A549 (cell line): Measurements from ENCODE around the gene RUFY2. TPM values are rescaled to one million over a fixed set of nuclear protein-coding genes. Genes with fewer than 3 reads are reported as not detected.

Experiments used
- ATAC-seq, 2 experiments: fragments of 200-7000 bp in 1 of 2; fragments of >200 bp in 1 of 2; cut with Nextera tagmentation in 1 of 2; cut with Tn5 transposase in 1 of 2; 3 replicates each; pipeline versions ENCODE4 v1.8.0 to v1.9.1; 2018 to 2020; ENCODE audit warnings: mild to moderate bottlenecking in 1 of 2, moderate library complexity in 1 of 2
- CTCF ChIA-PET: fragments of 300-600 bp; sonication (Branson Sonifier 250); formaldehyde crosslinking; extraction: SDS; loops from one replicate; lab custom pipeline; 2021; ENCODE audit warnings: antibody characterized with exemption, inconsistent platforms; lab: Yijun Ruan, JAX
- POLR2A ChIA-PET: fragments of 350-600 bp; formaldehyde crosslinking; extraction: SDS; loops from one replicate; lab custom pipeline; 2021; ENCODE audit warnings: antibody characterized with exemption, inconsistent platforms; lab: Yijun Ruan, JAX
- DNase-seq, 2 experiments: peaks; one replicate each; pipeline versions ENCODE4 v3.0.0 to v3.0.0-alpha.2; 2011 to 2016; ENCODE audit warnings: low read depth in 1 of 2, low spot score in 1 of 2
- FAIRE-seq: peaks from 2 replicates; lab custom pipeline; 2011; peaks lifted over from hg19 to GRCh38; lab: Jason Lieb, UNC
- H3K27ac ChIP-seq, 2 experiments: fragments of >200 bp; sonication (Bioruptor Twin); formaldehyde crosslinking; 3 replicates each; pipeline ENCODE4 v1.5.1; 2016 to 2017
- H3K4me1 ChIP-seq: fragments of >200 bp; sonication (Bioruptor Twin); formaldehyde crosslinking; 3 replicates; pipeline ENCODE4 v1.6.1; 2016
- H3K4me2 ChIP-seq: fragments of >200 bp; sonication (Bioruptor Twin); formaldehyde crosslinking; 3 replicates; pipeline ENCODE4 v1.6.1; 2016
- H3K4me3 ChIP-seq: fragments of >200 bp; sonication (Bioruptor Twin); formaldehyde crosslinking; 3 replicates; pipeline ENCODE4 v1.5.1; 2016
- H3K9me3 ChIP-seq: fragments of >200 bp; sonication (Bioruptor Twin); formaldehyde crosslinking; 3 replicates; pipeline ENCODE4 v1.6.1; 2016
- CBX2 ChIP-seq: fragments of 200-600 bp; sonication (generic); IDR thresholded peaks from 2 replicates; pipeline ENCODE4 v1.6.1; 2016; ENCODE audit warnings: low read depth, mild to moderate bottlenecking, borderline replicate concordance
- CEBPB ChIP-seq, 2 experiments: fragments of >200 bp in 1 of 2; sonication (Bioruptor Twin) in 1 of 2; formaldehyde crosslinking in 1 of 2; IDR thresholded peaks; 2 replicates each; pipeline ENCODE4 v1.6.1; 2012 to 2016
- CHD2 ChIP-seq: fragments of 150-350 bp; IDR thresholded peaks from 2 replicates; pipeline ENCODE4 v1.6.1; 2014; ENCODE audit warnings: low read length; ENCODE audit not compliant: partially characterized antibody
- EHF ChIP-seq: fragments of 250-450 bp; sonication (Bioruptor Pico); IDR thresholded peaks from 2 replicates; pipeline ENCODE4 v1.5.0; 2020; ENCODE audit warnings: mild to moderate bottlenecking
- EHMT2 ChIP-seq: fragments of 200-600 bp; sonication (generic); IDR thresholded peaks from 2 replicates; pipeline ENCODE4 v1.6.1; 2016; ENCODE audit warnings: antibody characterized with exemption, low read depth, mild to moderate bottlenecking, moderate library complexity
- EP300 ChIP-seq, 2 experiments: fragments of >200 bp; sonication (Bioruptor Twin); formaldehyde crosslinking; IDR thresholded peaks; 2 replicates in 1 of 2; 3 replicates in 1 of 2; pipeline ENCODE4 v1.6.1; 2016 to 2017
- FOSB ChIP-seq: fragments of 250-450 bp; sonication (Bioruptor Pico); IDR thresholded peaks from 2 replicates; pipeline ENCODE4 v1.5.0; 2020; ENCODE audit warnings: mild to moderate bottlenecking, moderate library complexity
- FOXS1 ChIP-seq: fragments of 250-450 bp; sonication (Bioruptor Pico); IDR thresholded peaks from 2 replicates; pipeline ENCODE4 v1.5.0; 2020; ENCODE audit warnings: mild to moderate bottlenecking, moderate library complexity
- GATA3 ChIP-seq: IDR thresholded peaks from 2 replicates; pipeline ENCODE4 v1.6.1; 2012; ENCODE audit warnings: borderline replicate concordance
- HES2 ChIP-seq: fragments of >200 bp; sonication (Bioruptor Twin); formaldehyde crosslinking; IDR thresholded peaks from 2 replicates; pipeline ENCODE4 v1.6.1; 2016
- HEYL ChIP-seq: fragments of 250-450 bp; sonication (Bioruptor Pico); IDR thresholded peaks from 2 replicates; pipeline ENCODE4 v1.8.0; 2021; ENCODE audit warnings: mild to moderate bottlenecking, moderate library complexity
- HOXB5 ChIP-seq: fragments of 250-450 bp; sonication (Bioruptor Pico); IDR thresholded peaks from 2 replicates; pipeline ENCODE4 v1.5.0; 2020; ENCODE audit warnings: mild to moderate bottlenecking, moderate library complexity
- JUN ChIP-seq, 2 experiments: fragments of >200 bp; sonication (Bioruptor Twin); formaldehyde crosslinking; IDR thresholded peaks; 2 replicates in 1 of 2; 3 replicates in 1 of 2; pipeline ENCODE4 v1.6.1; 2016 to 2017
- JUNB ChIP-seq: fragments of >200 bp; sonication (Bioruptor Twin); formaldehyde crosslinking; IDR thresholded peaks from 2 replicates; pipeline ENCODE4 v1.6.1; 2016
- KDM1A ChIP-seq: fragments of 200-600 bp; sonication (generic); IDR thresholded peaks from 2 replicates; pipeline ENCODE4 v1.6.1; 2016; ENCODE audit warnings: low read depth, mild to moderate bottlenecking
- KDM5A ChIP-seq: fragments of 200-600 bp; sonication (generic); IDR thresholded peaks from 2 replicates; pipeline ENCODE4 v1.6.1; 2016; ENCODE audit warnings: antibody characterized with exemption, mild to moderate bottlenecking
- MAFK ChIP-seq: fragments of 450-650 bp; IDR thresholded peaks from 2 replicates; pipeline ENCODE4 v1.6.1; 2014; ENCODE audit not compliant: partially characterized antibody
- MAX ChIP-seq: IDR thresholded peaks from 2 replicates; pipeline ENCODE4 v1.6.1; 2012
- MAZ ChIP-seq: fragments of 150-350 bp; IDR thresholded peaks from 2 replicates; pipeline ENCODE4 v1.6.1; 2014; ENCODE audit warnings: antibody characterized with exemption, low read depth, low read length, borderline replicate concordance
- NFE2L2 ChIP-seq: fragments of 150-350 bp; conservative IDR thresholded peaks from 2 replicates; pipeline ENCODE4 v1.6.1; 2014; ENCODE audit warnings: low read length
- NR3C1 ChIP-seq: fragments of >200 bp; sonication (Bioruptor Twin); formaldehyde crosslinking; IDR thresholded peaks from 3 replicates; pipeline ENCODE4 v1.6.1; 2017
- POLR2AphosphoS2 ChIP-seq: conservative IDR thresholded peaks from 2 replicates; pipeline ENCODE4 v1.6.1; 2012; ENCODE audit warnings: low read length, improper control_type of control experiment, inconsistent platforms
- RAD21 ChIP-seq, 2 experiments: fragments of >200 bp in 1 of 2; sonication (Bioruptor Twin) in 1 of 2; formaldehyde crosslinking in 1 of 2; IDR thresholded peaks in 1 of 2; conservative IDR thresholded peaks in 1 of 2; 2 replicates in 1 of 2; 3 replicates in 1 of 2; pipeline ENCODE4 v1.6.1; 2012 to 2018; ENCODE audit warnings: inconsistent platforms in 1 of 2
- RCOR1 ChIP-seq: fragments of 150-350 bp; IDR thresholded peaks from 2 replicates; pipeline ENCODE4 v1.6.1; 2014; ENCODE audit warnings: antibody characterized with exemption, low read length, low read depth
- RFX5 ChIP-seq: fragments of 450-650 bp; IDR thresholded peaks from 2 replicates; pipeline ENCODE4 v1.7.1; 2014; ENCODE audit warnings: antibody characterized with exemption, mild to moderate bottlenecking, moderate library complexity
- RNF2 ChIP-seq: fragments of 200-600 bp; sonication (generic); IDR thresholded peaks from 2 replicates; pipeline ENCODE4 v1.6.1; 2016; ENCODE audit warnings: low read depth, mild to moderate bottlenecking, antibody characterized with exemption, moderate library complexity, borderline replicate concordance
- SMC3 ChIP-seq: fragments of >200 bp; sonication (Bioruptor Twin); formaldehyde crosslinking; IDR thresholded peaks from 3 replicates; pipeline ENCODE4 v1.6.1; 2018; ENCODE audit warnings: inconsistent platforms
- SREBF2 ChIP-seq: fragments of 450-650 bp; IDR thresholded peaks from 2 replicates; pipeline ENCODE4 v1.6.1; 2014; ENCODE audit warnings: mild to moderate bottlenecking, moderate library complexity
- ZC3H11A ChIP-seq: fragments of 450-650 bp; IDR thresholded peaks from 2 replicates; pipeline ENCODE4 v1.6.1; 2014; ENCODE audit warnings: antibody characterized with exemption, mild to moderate bottlenecking
- ZSCAN20 ChIP-seq: fragments of 250-450 bp; sonication (Bioruptor Pico); IDR thresholded peaks from 2 replicates; pipeline ENCODE4 v1.8.0; 2022; ENCODE audit warnings: mild to moderate bottlenecking, moderate library complexity
- WGBS: methylation state at CpG from one replicate; pipeline ENCODE4 v1.1.6; 2017; ENCODE audit errors: missing lambda C conversion rate; 5-methylcytosine and 5-hydroxymethylcytosine counted together
- polyA plus RNA-seq, 4 experiments: library from polyadenylated mRNA; depleted of rRNA in 3 of 4; stranded (reverse); fragments of >200 nt; fragmentation: RNase III in 1 of 4; extraction: RNeasy Plus Mini Kit Qiagen cat#74134 plus additional on column Dnase treatment in 1 of 4; gene quantifications; 2 replicates in 3 of 4; 3 replicates in 1 of 4; pipeline ENCODE4 v1.2.3, GENCODE V29; 2011 to 2017
- TF ChIP-seq, protein P1 (sequence below): fragments of 150-350 bp; IDR thresholded peaks from 2 replicates; pipeline ENCODE4 v1.6.1; 2014; ENCODE audit warnings: low read depth, mild to moderate bottlenecking, low read length

RUFY2 gene
- polyA plus RNA-seq, 2 of the 4 experiments (the other 2 are of a cell fraction), result 7.9 to 20.3 TPM

DNA sequence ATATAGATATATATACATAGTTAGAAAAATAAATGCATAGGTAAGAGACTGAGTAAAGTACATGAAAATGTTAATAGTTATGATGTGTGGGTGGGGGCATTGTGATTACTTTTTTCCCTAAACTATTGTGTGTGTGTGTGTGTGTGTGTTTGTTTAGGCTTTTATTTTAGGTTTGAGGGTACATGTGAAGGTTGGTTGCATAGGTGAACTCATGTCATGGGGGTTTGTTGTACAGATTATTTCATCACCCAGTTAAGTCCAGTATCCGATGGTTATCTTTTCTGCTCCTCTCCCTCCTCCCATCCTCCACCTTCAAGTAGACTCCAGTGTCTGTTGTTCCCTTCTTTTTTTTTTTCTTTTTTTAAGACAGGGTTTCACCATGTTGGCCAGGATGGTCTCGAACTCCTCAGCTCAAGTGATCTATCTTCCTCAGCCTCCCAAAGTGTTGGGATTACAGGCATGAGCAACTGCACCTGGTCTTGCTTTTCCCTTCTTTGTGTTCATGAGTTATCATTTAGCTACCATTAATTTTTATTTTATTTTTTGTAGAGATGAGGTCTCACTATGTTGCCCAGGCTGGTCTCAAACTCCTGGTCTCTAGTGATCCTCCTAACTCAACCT is 1.9 kb upstream of the RUFY2 start:
- H3K27ac ChIP-seq, result no peak overlapping the region
- FAIRE-seq (no peak), ATAC-seq (no peak), DNase-seq (no peak)
- WGBS, result 92% methylated on average over 2 of the region's 2 CpGs
- H3K4me1 ChIP-seq, result peaks cover 17% of the 10 kb centered on the region
- TF ChIP-seq ZSCAN20 (CRISPR knock-in tag) (no peak), RNF2 (no peak), CBX2 (no peak), MAZ (no peak), NFE2L2 (no peak), FOXS1 (no peak), HOXB5 (CRISPR knock-in tag) (no peak), HEYL (no peak), RFX5 (no peak), JUNB (no peak), MAFK (no peak), RCOR1 (no peak), EP300 (IDR thresholded peaks at IDR 0.05) (no peak), EHMT2 (no peak)
- CTCF ChIA-PET, result interaction anchor here (0.5 to 0.7 kb wide), 2 partner anchors 11 to 16 kb away, joined by 3 to 4 read pairs; no protein-coding TSS in a partner anchor
- H3K9me3 ChIP-seq, result no peaks in the 10 kb centered on the region
- POLR2A ChIA-PET, result no interaction called here
- H3K4me2 ChIP-seq, result no peak overlapping the region
- no peak overlapping the region for H3K4me3 ChIP-seq

DNA sequence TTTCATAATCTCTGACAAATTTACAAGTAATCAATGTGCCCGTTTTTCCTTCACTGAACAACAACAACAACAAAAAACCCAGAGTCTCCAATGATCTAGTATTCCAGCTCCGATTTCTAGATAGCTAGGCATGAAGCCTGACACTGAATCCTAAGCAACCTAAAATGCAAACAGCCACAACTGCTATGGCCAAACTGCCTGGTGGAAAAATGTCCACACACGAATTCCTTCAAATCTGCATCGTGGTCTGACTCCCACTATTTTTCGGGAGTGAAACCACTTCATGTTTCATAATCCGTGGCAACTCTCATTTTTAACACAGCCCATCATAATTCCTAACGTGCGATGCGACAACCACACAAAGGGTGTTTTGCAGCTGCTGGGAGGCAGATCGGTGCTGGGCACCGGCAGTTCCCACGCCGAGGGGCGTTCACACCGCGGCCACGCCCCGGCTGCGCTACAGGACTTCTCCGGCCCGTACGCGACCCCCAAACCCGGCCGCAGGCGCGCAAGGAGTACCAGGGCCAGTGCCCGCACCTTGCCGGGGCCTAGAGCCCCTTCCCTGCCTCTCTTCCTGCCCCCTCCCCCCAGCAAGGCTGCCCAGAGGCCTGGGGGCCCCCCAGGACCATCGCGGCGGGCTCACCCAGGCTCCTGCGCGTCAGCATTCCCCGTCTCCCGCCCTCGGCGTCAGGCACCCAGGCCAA is 814 bp downstream of the RUFY2 start:
- TF ChIP-seq ZSCAN20 (CRISPR knock-in tag) (no peak), HOXB5 (CRISPR knock-in tag) (0 out of 2 replicates have a peak, but pooled peaks have one; percentile 23), MAX (peak; percentile 25; the same call in 1 of the 2 replicates), FOSB (CRISPR knock-in tag) (0 out of 2 replicates have a peak, but pooled peaks have one; percentile 82)
- ATAC-seq, result peak; percentile 76 to 83
- 5% methylated on average over 12 of the region's 38 CpGs for WGBS
- CTCF ChIA-PET, result interaction anchor here (0.6 to 2.8 kb wide), 23 partner anchors 9 to 534 kb away, joined by 3 to 20 read pairs (median 3); no protein-coding TSS in a partner anchor
- no peak for FAIRE-seq
- peak; percentile 62 to 72 for DNase-seq
- Histone ChIP-seq H3K27ac (peak overlapping the region; percentile 91 to 96), H3K9me3 (no peaks in the 10 kb centered on the region), H3K4me1 (peaks cover 26% of the 10 kb centered on the region), H3K4me3 (peak overlapping the region; percentile 80), H3K4me2 (peak overlapping the region; percentile 85)
- POLR2A ChIA-PET, result interaction anchor here (0.6 to 1.6 kb wide), 5 partner anchors 8 to 189 kb away, joined by 3 to 5 read pairs (median 4); partner anchors contain the start of genes DNA2 and PBLD

- no peak overlapping the region for H3K27ac ChIP-seq
- 85% methylated on average over 4 of the region's 4 CpGs for WGBS
- TF ChIP-seq SREBF2, result no peak
- no peak for TF ChIP-seq KDM5A
- no peak for TF ChIP-seq NR3C1
- TF ChIP-seq MAX, result no peak
- no peak for TF ChIP-seq JUN (IDR thresholded peaks at IDR 0.05)
- no peak for TF ChIP-seq GATA3
- TF ChIP-seq KDM1A, result no peak
- no peak for TF ChIP-seq CHD2
- no peak for TF ChIP-seq SMC3
- TF ChIP-seq EHF (CRISPR knock-in tag), result no peak
- TF ChIP-seq, protein P1, sequence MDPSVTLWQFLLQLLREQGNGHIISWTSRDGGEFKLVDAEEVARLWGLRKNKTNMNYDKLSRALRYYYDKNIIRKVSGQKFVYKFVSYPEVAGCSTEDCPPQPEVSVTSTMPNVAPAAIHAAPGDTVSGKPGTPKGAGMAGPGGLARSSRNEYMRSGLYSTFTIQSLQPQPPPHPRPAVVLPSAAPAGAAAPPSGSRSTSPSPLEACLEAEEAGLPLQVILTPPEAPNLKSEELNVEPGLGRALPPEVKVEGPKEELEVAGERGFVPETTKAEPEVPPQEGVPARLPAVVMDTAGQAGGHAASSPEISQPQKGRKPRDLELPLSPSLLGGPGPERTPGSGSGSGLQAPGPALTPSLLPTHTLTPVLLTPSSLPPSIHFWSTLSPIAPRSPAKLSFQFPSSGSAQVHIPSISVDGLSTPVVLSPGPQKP, result no peak
- TF ChIP-seq HES2, result no peak
- TF ChIP-seq CEBPB (IDR thresholded peaks at IDR 0.05), result no peak
- TF ChIP-seq RAD21 (conservative IDR thresholded peaks at IDR 0.05 in 1 of 2, IDR thresholded peaks at IDR 0.05 in 1 of 2), result no peak
- no peak for TF ChIP-seq ZC3H11A
- no peak for TF ChIP-seq POLR2AphosphoS2
- H3K9me3 ChIP-seq, result no peaks in the 10 kb centered on the region
- ATAC-seq, result no peak
- H3K4me3 ChIP-seq, result no peak overlapping the region
- H3K4me2 ChIP-seq, result no peak overlapping the region
- no peak for FAIRE-seq
- ChIA-PET CTCF (no interaction called here), POLR2A (no interaction called here)
- DNase-seq, result no peak
- H3K4me1 ChIP-seq, result peaks cover 26% of the 10 kb centered on the region
Observed at GRCh38 chr10:68403701-68404100, 3.4 kb downstream of the RUFY2 start.
